GM21619 (cell line): Measurements from ENCODE around the gene TEP1.
"Not testable (repeated sequence)": the region's sequence is repeated elsewhere in the genome, so short reads cannot be mapped to it uniquely, and the experiment has no call there.

ENCODE experiments used
- ATAC-seq: cut with Tn5 transposase; IDR thresholded peaks from one replicate; pipeline ENCODE4 v1.9.1; 2021; ENCODE audit not compliant: unreplicated experiment

The TEP1 gene

DNA sequence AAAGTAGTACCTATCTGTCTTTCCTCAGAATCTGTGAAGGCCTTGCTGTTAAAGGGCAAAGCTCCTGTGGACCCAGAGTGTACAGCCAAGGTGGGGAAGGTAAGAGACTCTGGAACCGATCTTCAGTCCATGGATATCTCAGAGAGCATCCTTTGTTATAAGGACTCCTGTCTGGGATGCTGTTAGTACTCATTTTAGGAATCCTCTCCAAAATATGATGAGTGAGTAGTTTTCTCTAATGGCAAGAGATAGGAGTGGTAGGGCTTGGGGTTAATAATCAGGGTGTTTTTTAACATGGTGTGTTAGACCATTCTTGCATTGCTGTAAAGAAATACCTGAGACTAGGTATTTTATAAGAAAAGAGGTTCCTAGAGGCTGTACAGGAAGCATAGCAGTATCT lies 67.9 kb downstream of the TEP1 start:
- ATAC-seq = no peak

DNA sequence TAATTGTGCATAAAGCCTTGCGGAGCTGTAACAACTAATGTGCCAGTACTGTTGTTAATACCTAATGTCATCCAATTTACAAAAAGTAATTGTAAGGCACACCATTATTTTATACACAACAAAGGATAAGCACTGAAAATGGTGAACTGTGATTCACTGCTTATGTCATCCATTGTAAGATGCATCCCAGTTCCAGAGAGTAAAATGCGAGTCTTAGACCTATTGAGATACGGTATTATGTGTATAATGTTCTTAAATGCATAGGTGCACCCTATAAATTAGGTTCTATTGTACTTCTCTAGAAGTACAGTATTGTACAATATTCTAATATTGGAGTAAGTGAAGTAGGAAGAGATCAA lies 69.5 kb downstream of the TEP1 start:
- no peak for ATAC-seq

GRCh38 chr14:20343092-20343861 lies 70.0 kb downstream of the TEP1 start, which contains the start of gene PARP2:
Gene PARP2 (plus strand): TSS chr14:20343635. CDS start chr14:20343642, 7 bp downstream.
- ATAC-seq = peak; percentile 91

DNA sequence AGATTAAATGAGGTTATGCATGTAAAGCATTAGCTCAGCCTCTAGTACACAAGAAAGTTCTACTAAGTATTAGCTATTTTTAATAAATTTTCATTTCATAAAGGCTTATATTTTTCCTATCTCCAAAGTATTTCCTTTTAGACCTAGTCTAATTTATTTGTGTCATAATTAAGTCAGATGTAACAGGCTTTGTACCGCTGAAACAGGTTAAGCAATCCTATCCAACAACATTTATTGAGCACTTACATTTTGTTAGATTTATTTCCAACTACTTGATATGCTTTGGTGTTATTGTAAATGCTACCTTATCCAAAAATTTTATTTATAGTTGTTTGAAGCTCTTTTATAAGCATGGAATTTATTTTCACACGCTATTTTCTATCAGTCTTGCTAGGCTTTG lies 71.7 kb downstream of the TEP1 start:
- ATAC-seq = no peak

DNA sequence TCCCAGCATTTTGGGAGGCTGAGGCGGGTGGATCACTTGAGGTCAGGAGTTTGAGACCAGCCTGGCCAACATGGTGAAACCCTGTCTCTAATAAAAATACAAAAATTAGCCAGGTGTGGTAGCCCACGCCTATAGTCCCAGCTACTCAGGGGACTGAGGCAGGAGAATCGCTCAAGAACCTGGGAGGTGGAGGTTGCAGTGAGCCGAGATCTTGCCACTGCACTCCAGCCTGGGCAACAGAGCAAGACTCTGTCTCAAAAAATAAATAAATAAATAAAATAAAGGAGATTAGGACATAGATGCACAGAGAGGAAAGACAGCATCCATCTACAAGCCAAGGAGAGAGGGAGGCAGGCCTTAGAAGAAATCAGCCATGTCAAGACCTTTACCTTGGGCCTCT lies 72.3 kb downstream of the TEP1 start:
- not testable (repeated sequence) for ATAC-seq

- ATAC-seq = no peak
Observed at GRCh38 chr14:20334017-20334416, 79.3 kb downstream of the TEP1 start.

DNA sequence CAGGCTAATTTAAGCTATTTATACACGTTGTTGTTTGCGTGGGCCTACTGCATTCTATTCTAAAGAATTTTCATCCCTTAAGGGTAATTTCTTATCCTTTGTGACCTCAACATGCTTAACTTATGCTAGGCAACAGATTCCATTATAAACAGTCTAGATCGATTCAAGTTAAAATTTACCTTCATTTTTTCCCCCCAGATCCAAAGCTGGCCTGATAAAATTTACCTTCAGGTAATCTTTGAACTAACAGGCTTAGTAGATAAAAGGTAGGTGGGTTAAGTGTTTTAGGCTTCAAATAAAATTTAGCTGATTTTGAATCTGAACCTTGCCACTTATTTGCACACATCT lies 79.8 kb downstream of the TEP1 start:
- ATAC-seq = no peak

GRCh38 chr14:20332788-20333493 lies 80.4 kb downstream of the TEP1 start, which contains the start of gene CCNB1IP1:
Gene CCNB1IP1 (minus strand): TSS chr14:20333279. CDS start chr14:20316523, 16,756 bp downstream.
- peak; percentile 97 for ATAC-seq

DNA sequence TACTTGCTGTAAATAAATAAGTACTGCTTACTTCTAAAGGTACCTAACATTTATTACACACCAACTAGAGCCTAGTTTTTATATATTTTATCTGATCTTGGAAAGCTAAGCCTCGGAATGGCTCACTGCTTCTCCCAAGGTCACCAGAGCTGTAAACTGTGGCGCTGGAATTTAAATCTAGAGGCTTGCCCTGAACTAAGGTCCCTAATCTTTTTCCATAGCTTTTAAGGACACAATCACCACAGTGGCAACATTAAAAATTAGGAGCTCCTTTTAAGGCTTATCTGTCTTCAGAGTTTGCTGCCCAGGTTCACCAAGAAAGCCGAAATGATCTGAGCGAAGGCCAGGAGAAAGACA lies 80.9 kb downstream of the TEP1 start:
- ATAC-seq = no peak

DNA sequence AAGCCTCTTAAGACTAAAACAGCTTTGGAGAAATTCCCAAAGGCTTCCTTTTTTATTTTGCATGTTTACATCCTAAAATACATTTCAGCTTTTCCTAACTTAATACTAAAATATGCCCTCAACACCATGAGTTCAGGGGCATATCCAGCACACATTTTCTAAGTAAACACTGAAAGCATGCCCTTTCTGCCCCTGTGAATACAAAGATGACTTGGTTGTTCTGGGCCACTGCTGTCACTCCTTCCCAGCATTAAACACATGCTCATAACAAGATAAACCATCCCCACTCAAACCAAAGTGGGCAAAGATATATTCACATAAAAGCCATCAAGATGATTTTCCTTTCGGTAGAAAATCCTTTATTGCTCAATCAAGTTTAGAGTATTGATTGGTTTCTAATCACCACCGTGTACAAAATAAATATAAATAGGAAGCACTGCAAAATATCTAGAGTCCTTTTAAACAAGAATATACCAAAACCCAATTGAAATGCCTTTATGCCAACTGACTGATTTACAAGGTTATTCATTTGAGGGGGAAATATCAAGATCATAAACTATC lies 82.2 kb downstream of the TEP1 start:
- no peak for ATAC-seq

- no peak for ATAC-seq
Observed at GRCh38 chr14:20329355-20329754, 83.9 kb downstream of the TEP1 start.

DNA sequence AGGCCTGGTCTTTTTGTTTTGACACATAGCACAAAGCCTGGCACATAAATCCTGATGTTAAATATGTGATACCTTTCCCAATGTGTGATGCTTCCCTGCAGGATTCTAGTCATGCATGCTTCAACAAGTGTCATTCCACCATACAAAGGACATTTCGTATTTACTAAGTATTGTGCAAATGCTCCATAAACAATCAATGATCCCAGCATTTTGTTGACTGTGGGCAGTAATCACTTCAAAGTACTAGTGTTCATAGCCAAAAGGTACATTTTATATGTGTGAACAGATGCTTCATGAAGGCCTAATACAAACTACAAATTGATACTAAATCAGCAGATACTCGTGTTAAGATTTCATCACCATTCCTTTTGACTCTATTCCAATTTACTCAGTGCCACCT lies 84.6 kb downstream of the TEP1 start:
- no peak for ATAC-seq

- no peak for ATAC-seq
Observed at GRCh38 chr14:20327005-20327869, 86.1 kb downstream of the TEP1 start.

DNA sequence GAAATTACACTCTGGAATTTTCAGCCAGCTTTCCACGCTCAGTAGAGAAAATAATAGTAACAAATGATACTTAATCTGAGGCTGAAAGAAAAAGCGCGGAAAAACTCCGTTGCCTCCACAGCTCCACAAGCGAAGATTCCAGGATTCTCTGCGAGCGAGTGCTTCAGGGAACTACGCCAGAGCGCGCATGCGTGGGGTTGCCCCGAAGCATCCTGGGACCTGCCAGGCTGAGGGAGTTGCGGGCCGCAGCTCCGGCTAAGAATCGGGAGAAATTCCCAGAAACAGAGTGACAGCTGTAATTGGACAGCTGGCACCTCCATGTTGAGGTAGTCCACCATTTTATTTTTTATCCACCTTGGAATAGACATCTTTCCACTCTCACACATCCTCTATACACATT lies 95.6 kb downstream of the TEP1 start:
- ATAC-seq = no peak
